ENCODE data around the gene SEMA5B. TPM values are rescaled to one million over a fixed set of nuclear protein-coding genes. Genes with fewer than 3 reads are reported as not detected.

SEMA5B gene
- total and polyA plus RNA-seq, 2 of the 4 experiments (the other 2 are of a cell fraction), result not detected

GRCh38 chr3:122984007-122984406 lies 43.6 kb downstream of the SEMA5B start:
- CTCF ChIA-PET, result no interaction called here
- peaks cover 56% of the 10 kb centered on the region for H3K27me3 ChIP-seq (ENCODE audit: control insufficient read depth, insufficient read depth, low read length)

More at GRCh38 chr3:122984007-122984406, 43.6 kb downstream of the SEMA5B start:
- Histone ChIP-seq H3K14ac (replicated peaks; ENCODE audit: low read depth, low read length) (no peak overlapping the region), H2BK20ac (ENCODE audit: low read depth, low read length) (no peak overlapping the region), H3K79me1 (ENCODE audit: low read depth in 1 of 2, low read length in 2 of 2) (no peaks in the 10 kb centered on the region), H4K5ac (ENCODE audit: low read depth, low read length) (no peak overlapping the region), H2BK120ac (ENCODE audit: low read depth, low read length) (no peak overlapping the region), H4K20me1 (ENCODE audit: insufficient read depth, low read length) (no peaks in the 10 kb centered on the region), H3K18ac (ENCODE audit: low read depth, low read length) (no peak overlapping the region), H2BK15ac (ENCODE audit: low read depth, low read length) (no peak overlapping the region), H3K27ac (ENCODE audit: insufficient read depth, low read length) (no peak overlapping the region), H3K4me3 (ENCODE audit: insufficient read depth, low read depth, low read length) (no peak overlapping the region), H3K23ac (ENCODE audit: low read depth, low read length) (no peak overlapping the region), H4K8ac (ENCODE audit: low read depth in 2 of 2, low read length in 2 of 2) (no peak overlapping the region), H3K56ac (ENCODE audit: extremely low read depth, insufficient read depth, low read length) (no peak overlapping the region), H3K9me1 (ENCODE audit: insufficient read depth, low read length) (no peaks in the 10 kb centered on the region), H3K9me3 (ENCODE audit: control insufficient read depth, insufficient read depth, low read length) (no peaks in the 10 kb centered on the region), H3K4me1 (ENCODE audit: control insufficient read depth, insufficient read depth, low read length) (no peaks in the 10 kb centered on the region), H3K36me3 (ENCODE audit: control insufficient read depth, insufficient read depth, low read length) (no peaks in the 10 kb centered on the region), H2AK5ac (ENCODE audit: low read depth, low read length) (no peak overlapping the region), H3K9ac (ENCODE audit: low read depth, low read length) (no peak overlapping the region), H2AFZ (replicated peaks; ENCODE audit: low read length, poor library complexity) (no peak overlapping the region), H3K4ac (ENCODE audit: low read depth, low read length) (no peak overlapping the region), H2AK9ac (replicated peaks; ENCODE audit: low read depth, low read length, poor library complexity) (no peak overlapping the region), H4K91ac (ENCODE audit: insufficient read depth, low read depth, low read length) (no peak overlapping the region), H2BK5ac (ENCODE audit: low read depth, low read length, poor library complexity, severe bottlenecking) (no peak overlapping the region), H3K4me2 (ENCODE audit: low read depth, low read length) (no peak overlapping the region)
- POLR2A ChIA-PET (ENCODE audit: unreplicated experiment), result no interaction called here
- intact Hi-C loops (cut with micrococcal nuclease), result no loop called here
- no peak for ATAC-seq (ENCODE audit: low read depth)
- TF ChIP-seq CEBPB (IDR thresholded peaks at IDR 0.05; ENCODE audit: low read depth, low read length) (no peak), CTCF (conservative IDR thresholded peaks at IDR 0.05; ENCODE audit: low read depth, low read length) (no peak)
- DNase-seq, result no peak
- no TSS peak for BruUV-seq (replicated peaks)
- dilution Hi-C loops (cut with HindIII; ENCODE audit: low sequenced_read_pairs, unreplicated experiment), result no loop called here
- in situ Hi-C loops (cut with MboI; ENCODE audit: low sequenced_read_pairs), result no loop called here
- 74% methylated on average over 9 of the region's 11 CpGs; no CpG with 5 or more reads in 1 of the 2 experiments for WGBS, 2 experiments (ENCODE audit: extremely low coverage in 2 of 2, insufficient read length in 1 of 2)

Data from IMR-90 (cell line).